Kidney capillary endothelial cell (primary cell): ENCODE measurements around the gene PLA2G15.
A peak's percentile ranks its signal among the peaks of the same experiment; 100 is the strongest.
"Not testable (repeated sequence)": the region's sequence is repeated elsewhere in the genome, so short reads cannot be mapped to it uniquely, and the experiment has no call there.

Experiments
- DNase-seq: peaks from one replicate; pipeline ENCODE4 v3.0.0-alpha.2; 2018; ENCODE audit warnings: low spot score

The PLA2G15 gene

DNA sequence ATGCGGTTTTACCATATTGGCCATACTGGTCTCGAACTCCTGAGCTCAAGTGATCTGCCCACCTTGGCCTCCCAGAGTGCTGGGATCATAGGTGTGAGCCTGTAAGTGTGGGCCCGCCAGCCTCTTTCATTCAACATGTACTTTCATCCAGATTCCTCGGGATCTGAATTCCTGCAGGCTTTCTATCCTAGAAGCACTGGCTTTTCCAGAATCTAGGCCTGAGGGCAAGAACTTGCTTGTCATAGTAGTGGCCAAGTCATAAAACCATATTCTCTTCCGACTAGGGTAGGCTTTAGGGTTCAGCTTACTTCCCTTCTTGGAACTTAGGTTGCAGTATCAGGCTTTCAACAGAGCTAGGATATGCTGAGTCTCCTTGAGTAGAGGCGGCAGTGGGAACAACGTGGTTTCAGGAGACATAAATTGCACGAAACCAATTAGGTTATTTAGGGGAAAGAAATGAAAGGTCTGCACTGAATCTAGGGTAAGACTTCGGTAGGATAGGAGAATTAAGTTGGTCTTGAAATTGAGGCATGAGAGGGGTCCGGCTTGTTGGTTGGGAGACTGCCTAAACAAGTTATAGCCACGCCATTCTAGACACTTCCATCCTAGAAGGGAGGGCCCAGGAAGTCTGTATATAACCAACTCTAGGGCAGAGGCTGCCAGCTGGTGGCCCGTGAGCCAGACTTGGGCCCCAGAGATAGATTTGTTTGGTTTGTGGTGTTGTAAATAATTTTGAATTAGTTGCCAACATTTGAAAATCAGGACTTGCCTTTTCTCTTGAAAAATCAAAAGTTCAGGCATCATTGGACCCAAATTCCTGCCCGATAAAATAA, 34.8 kb downstream of the PLA2G15 start:
- no peak for DNase-seq

DNA sequence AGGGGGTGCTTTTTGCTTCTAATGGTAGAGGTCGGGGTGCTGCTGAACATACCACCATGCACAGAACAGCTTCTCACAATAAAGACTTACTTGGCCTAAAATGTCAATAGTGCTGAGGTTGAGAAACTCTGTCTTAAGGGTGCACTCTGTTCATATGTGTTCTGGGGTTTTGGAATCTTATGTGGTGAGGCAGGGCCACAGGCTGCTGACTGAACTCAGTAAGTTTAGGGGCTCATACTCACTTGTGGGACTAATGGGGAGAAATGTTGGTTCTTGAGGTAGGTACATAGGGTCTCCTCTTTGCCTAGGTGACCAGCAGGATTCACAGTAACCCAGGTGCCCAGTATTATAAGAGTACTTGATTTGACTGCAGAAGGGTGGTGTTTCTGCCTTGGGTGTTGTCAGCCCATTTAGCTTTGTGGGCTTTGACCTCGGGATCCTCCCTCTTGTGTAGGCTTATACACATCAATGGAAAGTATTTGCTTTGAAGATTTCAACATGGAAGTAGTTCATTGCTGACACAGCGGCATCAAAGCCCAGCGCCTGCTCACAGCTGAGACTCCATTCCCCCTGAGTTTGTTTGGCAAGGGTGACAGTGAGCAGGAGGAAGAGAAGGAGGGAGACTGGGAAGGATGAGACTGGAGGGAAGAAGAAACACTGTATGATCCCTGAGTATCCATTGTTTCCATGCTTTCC, 36.3 kb downstream of the PLA2G15 start:
- no peak for DNase-seq

DNA sequence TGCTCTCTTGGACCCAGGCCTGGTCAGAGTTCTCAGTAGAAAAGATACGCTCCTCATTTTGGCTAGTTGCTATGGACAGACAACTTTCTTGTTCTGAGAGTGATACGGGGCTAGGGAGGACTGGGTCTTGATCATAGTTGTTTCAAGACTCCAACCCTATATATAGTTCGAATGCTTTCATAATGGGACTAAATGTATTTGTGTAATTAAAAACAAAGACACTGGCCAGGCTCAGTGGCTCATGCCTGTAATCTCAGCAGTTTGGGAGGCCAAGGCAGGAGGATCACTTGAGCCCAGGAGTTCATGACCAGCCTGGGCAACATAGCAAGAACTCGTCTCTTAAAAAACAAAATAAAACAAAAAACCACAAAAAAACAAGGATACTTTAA, 36.9 kb downstream of the PLA2G15 start:
- no peak for DNase-seq

DNA sequence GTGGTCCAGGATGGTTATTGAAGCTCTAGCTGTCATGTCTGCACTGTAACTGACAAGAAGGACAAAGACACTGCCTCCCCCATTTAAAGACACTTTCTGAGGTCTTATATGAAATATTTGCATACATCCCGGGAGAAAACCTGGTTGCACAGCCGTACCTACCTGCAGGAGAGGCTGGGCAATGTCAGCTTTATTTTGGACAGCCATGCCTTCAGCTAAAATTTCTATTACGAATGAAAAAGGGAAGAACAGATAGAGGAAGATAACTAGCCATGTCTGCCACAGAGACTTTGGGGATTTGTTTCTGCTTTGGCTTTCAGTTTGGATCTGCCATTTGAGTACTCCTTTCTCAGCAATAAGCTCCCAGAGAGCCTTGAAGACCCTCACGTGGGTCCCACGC, 38.2 kb downstream of the PLA2G15 start:
- DNase-seq, result no peak

DNA sequence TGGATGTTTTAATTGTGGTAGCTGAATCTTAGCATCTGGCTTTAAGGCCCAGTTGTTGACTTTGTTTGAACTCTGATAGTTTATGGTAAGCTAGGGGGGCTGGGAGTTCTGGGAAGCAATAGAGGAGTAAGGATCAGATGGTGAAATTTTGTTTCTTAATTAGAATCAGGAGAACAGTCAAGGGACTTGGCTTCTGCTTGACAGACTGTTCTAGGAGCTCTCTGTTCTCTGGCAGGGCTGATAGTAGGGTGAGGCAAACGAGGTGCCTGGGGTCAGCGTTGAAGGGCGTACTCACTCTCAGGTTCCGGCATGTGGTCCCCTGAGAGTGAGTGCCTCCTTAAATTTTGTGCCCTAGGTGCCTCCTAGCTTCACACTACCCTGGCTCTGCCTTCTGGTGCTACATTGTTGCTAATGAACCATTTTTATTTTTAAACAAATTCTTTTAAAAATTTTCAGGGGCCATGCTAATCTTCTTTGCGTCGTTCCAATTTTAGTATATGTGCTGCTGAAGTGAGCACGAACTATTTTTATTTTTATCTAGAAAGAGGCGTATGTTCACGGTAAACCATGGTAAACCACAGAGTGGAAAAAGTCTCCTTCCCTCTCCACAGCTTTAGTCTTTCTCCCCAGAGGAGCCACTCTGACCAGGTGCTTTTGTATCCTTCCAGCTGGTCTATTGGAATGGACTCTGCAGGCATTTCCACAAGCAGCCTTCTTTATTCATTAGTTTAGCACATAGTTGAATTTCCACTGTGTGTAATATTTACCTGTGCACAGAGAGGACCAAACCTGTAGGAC, 38.8 kb downstream of the PLA2G15 start:
- DNase-seq, result no peak

DNA sequence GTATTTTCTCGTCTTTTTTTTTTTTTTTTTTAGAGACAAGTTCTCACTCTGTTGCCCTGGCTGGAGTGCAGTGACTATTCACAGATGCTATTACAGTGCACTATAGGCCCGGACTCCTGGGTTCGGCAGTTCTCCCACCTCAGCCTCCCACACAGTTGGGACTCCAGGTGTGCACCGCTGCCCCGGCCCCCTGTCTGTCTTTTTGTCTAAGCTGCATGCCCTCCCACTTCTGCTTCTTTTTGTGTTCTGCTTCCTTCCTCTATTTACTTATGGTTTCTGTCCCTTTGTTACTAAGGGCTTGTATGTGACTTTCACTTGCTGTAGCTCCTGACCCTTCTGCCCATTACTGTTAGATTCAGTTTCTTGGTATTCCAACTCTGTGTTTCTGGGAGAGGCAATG, 39.7 kb downstream of the PLA2G15 start:
- no peak for DNase-seq

DNA sequence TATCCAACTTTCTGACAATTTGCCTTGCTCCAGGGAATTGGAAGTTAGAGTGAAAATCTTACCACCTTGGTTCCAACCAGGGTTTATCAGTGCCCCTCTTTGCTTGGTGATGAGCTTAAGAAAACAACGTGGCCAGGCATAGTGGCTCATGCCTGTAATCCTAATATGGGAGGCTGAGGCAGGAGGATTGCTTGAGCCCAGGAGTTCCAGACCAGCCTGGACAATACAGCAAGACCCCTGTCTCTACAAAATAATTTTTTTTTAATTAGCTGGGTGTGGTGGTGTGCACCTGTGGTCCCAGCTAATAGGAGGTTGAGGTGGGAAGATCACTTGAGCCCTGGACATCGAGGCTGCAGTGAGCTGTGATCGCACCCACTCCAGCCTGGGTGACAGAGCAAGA, 40.5 kb downstream of the PLA2G15 start:
- no peak for DNase-seq

DNA sequence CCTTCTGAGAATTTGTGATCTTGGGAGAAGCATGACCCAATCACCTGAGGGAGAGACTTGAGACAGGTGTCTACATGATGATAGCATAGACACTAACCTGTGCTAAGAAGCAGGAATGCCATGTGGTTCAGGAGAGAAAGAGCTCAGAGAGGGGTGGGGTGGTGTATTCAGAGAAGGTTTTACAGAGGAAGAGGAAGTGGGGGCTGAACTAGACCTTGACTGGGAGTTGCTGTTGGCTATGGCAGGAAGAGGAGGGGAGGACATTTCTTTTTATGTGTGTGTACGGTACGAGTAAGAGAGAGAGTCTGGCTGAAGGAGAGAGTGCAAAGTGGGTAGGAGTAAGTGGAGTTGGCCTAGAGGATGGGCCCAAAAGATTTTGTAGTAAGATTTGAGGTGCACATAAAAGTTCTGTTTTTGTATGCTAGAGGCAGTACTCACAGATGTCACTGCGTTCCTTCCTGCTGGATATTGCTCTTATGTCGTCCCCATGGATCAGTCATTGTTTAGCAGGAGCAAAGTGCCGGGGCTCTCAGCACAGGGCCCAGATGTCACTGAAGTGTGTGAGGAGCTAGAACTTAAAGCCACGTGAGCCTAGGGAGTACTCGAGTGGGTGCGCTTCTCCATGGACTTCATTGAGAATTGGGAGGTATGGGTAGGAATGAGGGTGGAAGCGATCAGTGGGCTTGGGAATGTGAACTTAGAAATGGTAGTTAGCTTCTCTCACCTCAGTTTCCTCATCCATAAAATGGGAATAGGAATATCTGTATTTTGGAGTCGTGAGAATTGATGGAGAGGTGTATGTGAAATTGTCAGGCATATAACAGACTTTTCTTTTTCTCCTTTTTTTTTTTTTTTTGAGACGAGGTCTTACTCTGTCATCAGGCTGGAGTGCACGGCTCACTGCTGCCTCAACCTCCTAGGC, 41.2 kb downstream of the PLA2G15 start:
- peak; percentile 44 for DNase-seq

DNA sequence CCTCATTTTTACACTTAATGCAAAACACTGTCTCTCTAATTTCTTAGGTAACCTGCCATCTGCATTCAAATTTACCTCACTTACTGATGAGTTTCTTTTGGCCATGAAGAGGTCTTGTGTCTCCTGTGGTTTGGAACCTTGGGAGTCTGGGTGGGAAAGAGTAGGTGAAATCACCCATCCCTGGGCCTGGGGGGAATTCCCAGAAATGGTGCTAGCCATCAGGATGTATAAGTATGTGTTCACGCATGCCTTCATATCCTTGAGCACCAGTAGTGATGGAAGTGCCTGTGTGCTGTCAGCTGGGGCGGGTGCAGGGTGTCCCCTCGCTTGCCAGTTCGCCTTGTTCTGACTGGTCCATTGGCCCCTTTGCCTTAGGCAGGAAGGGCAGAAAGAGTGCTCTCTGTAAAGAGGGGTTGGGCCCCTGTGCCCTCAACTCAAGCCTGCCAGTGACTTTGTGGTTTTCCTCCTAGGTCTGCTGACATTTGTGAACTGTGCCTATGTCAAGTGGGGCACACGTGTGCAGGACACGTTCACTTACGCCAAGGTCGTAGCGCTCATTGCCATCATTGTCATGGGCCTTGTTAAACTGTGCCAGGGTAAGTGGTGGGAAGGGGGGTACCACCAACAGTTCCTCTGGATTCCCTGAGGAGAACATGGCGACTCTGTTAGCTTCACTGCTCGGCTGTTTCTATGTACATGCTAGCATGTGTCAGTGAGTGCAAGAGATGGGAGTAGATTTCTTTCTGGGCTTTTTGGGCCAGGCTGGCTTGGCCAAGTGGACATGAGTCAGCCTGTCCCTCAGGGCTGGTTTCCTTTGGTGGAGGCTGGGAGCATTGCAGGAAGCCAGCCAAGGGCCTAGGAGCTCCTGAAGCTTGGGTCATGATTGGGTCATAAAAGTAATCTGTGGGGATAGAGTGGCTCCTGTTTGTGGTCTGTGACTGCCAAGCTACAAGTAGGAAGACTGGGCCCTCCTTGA, 42.4 kb downstream of the PLA2G15 start:
- DNase-seq, result peak; percentile 85

DNA sequence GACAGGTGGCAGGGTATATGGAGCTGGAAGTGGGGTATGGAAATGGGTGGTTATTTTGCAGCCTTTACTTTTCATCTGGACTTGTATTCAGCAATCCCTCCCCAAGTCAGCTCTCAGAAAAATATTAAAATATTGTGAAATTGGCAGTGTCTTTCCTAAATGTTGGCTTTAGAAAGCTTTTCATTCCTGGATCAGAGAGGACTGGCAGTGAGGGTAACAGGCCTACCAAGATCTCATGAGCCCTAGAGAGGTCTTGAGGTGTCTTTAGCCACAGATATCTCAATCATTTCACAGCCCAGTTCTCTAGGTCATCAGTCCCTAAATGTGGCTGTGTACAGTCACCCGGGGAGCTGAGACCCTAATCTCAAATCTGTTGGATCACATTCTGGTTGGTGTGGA, 43.1 kb downstream of the PLA2G15 start:
- no peak for DNase-seq

DNA sequence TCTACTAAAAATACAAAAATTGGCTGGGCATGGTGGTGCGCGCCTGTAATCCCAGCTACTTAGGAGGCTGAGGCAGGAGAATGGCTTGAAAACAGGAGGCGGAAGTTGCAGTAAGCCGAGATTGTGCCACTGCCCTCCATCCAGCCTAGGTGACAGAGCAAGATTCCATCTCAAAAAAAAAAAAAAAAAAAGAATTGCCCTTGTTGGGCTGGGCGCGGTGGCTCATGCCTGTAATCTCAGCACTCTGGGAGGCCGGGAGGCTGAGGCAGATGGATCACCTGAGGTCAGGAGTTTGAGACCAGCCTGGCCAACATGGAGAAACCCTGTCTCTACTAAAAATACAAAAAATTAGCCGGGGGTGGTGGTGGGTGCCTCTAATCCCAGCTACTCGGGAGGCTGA, 43.6 kb downstream of the PLA2G15 start:
- not testable (repeated sequence) for DNase-seq

DNA sequence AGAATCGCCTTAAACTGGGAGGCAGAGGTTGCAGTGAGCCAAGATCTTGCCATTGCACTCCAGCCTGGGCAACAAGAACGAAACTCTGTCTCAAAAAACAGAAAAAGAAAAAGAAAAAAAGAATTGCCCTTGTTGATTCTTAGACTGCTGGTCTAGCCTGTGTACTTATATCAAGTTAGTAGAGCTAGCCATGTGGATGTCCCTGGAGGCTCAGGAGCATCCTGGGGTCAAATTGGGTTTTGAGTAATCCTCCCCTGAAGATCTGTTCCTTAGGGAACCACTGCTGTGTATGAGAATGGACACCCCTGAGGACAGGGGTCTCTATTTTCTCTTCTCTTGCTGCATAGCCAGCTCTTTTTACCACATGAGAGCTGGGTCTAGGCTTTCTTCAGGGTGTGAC, 44.0 kb downstream of the PLA2G15 start:
- no peak for DNase-seq

DNA sequence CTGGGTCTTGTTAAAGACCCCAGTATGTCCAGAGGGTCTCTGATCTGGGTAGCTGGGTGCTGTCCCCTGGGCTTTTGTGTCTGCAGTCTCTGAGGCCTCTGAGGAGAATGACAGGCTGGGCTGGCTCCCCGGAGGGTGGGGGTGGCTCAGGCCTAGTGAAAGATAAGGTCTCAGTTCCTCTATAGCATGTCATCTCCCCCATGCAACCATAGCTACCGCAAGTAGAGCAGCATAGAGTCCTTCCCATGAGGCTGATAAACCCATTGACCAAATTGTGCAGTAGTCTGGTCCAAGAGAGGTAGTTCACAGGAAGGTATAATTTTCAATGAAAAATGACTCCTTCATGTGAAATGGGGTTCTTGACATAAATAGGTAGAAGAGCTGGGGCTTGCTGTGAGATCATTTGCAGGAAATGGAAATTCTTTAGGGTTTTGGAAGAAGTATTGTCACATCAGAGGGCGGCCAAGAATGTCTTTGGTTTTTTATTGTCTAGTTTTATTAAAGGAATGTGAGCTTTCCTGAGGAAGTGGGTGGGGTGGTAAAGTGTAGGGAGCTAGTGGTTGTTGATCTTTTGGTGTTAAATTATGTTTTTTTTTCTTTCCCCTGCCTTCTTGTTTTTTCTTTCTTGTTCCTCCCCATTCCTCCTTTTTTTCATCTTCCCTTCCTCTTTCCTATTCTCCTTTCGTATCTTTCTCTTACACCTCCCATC, 44.6 kb downstream of the PLA2G15 start:
- peak; percentile 63 for DNase-seq

DNA sequence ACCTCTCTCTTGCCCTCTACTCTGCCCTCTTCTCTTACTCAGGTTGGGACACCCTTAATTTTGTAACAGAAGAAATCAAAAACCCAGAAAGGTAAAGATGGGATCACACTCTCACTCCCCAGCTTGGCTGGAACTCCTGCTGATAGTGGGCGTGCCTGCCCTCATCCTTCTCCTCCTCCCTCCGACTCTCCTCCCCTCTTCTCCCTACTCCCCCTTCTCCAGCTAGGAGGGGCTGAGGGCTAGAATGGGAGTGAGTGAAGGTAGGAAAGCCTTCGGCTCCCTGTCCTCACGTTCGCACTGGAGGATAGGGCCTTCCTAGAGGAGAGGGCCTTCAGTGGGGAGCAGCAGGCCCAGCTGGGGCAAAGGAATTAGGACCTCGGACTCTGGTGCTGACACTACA, 45.3 kb downstream of the PLA2G15 start:
- no peak for DNase-seq

DNA sequence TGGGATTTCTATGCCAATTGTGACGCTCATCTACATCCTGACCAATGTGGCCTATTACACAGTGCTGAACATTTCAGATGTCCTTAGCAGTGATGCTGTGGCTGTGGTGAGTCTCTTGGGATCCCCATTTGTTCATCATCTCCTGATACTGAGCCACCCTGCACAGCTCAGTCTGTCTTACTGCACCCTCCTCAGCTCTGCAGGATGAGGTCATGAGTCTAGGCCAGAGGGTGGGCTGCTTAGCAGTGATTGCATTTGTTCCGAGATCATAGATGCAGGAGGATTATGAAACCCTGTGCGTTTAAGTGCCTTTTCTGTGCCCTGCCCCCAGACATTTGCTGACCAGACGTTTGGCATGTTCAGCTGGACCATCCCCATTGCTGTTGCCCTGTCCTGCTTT, 46.1 kb downstream of the PLA2G15 start:
- DNase-seq, result no peak

DNA sequence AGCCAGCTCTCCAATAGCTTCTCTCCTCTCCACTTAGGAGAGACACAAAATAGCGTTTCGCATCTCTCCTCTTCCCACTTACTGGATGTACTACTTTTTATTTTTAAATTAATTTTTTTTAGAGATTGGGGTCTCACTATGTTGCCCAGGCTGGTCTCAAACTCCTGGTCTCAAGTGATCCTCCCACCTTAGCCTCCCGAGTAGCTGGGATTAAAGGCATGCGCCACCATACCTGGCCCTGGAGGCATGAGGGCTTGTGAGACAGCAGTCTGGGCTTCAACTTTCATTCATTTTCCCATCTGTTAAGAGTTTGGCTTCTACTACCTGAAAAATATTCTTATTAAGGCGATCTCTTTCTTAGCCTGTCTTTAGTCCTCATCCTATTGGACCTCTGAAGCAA, 47.3 kb downstream of the PLA2G15 start:
- no peak for DNase-seq

DNA sequence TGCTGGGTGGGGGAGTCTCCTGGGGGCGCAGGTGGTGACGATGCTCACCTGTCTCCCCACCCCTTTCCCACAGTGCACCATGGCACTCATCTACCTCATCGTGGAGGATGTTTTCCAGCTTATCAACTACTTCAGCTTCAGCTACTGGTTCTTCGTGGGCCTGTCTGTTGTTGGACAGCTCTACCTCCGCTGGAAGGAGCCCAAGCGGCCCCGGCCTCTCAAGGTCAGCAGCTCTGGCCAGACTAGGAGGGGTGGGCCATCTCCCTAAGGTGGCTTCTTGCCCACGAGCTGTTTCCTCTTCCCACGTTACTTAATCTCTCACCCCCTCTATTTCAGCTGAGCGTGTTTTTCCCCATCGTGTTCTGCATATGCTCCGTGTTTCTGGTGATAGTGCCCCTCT, 51.1 kb downstream of the PLA2G15 start:
- no peak for DNase-seq

DNA sequence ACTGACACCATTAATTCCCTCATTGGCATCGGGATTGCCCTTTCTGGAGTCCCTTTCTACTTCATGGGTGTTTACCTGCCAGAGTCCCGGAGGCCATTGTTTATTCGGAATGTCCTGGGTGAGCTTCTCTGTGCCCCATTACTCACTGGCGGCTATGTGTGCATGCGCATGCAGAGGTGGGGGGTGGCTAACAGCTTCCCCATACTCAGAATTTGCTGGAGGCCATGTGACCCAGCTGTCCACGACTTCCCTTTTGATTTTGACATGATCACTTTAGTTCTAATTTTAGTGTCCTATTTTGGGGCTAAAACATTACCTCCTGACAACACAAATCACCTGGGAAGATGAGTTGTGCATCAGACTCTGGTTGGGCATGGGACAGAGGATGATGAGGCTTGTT, 51.5 kb downstream of the PLA2G15 start:
- DNase-seq, result no peak

DNA sequence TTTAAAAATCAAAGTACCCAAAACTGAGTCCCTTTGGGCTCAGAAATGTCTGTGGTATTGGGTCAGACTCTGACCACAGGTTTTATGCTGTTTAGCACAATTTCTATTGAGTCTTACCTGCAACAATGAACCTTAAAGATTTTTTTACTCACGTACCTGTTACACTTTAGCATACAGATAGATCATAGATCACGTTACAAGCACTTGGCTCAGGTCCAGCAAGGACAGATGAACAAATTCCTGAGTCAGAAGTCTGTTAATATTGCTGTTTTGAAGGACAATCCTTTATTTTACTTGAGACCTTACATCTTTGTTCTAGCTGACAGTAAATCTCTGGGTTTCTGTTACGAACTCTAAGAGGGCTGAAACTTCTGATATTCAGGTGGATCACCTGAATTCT, 52.7 kb downstream of the PLA2G15 start:
- no peak for DNase-seq

DNA sequence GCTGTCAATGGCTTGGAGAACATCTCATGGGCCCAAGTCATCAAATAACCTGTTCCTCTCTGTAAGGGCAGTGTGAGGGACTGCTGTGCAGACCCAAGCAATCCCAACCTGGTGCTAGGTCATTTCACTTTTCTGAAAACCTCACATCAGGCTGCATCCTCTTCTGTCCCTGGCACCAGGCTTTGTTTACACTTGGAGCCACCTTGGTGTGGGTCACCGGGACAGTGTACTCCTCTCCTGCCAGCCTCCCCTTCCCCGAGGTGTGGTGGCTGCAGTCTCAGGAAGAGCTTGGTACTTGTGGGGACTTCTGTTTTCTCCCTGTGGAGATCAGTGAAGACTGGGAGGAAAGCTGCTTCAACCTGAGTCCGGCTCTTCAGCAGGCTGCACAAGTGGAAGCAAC, 53.1 kb downstream of the PLA2G15 start:
- DNase-seq, result no peak
